Mucosa of gallbladder (tissue), 1 donor: ENCODE results near the gene BMF. TPM values are rescaled to one million over a fixed set of nuclear protein-coding genes. Genes with fewer than 3 reads are reported as not detected.
"Not testable (repeated sequence)": the region's sequence is repeated elsewhere in the genome, so short reads cannot be mapped to it uniquely, and the experiment has no call there.

Source experiments
- DNase-seq: peaks from one replicate; pipeline ENCODE4 v3.0.0-alpha.2; 2020; ENCODE audit warnings: low spot score
- total RNA-seq: library from RNA; stranded (reverse); gene quantifications from one replicate; pipeline ENCODE4 v1.2.1, GENCODE V29; 2021
- donor health status: DM: no; HTN: no; CAD: no.

BMF gene
- total RNA-seq, 1 donor from 2014 or later = 36.2 TPM

GRCh38 chr15:40128766-40129660 is 20.3 kb upstream of the BMF start:
- no peak for DNase-seq

- DNase-seq = no peak
These were observed 17.3 kb upstream of the BMF start for GRCh38 chr15:40125950-40126349.

GRCh38 chr15:40124807-40125285 is 16.2 kb upstream of the BMF start:
- DNase-seq = not testable (repeated sequence)

- DNase-seq = not testable (repeated sequence)
These were observed 15.7 kb upstream of the BMF start for GRCh38 chr15:40124333-40124732.

- DNase-seq = not testable (repeated sequence)
These were observed 15.2 kb upstream of the BMF start for GRCh38 chr15:40123863-40124262.

GRCh38 chr15:40122989-40123388 is 14.3 kb upstream of the BMF start:
- DNase-seq = not testable (repeated sequence)

GRCh38 chr15:40121911-40122638 is 13.4 kb upstream of the BMF start:
- no peak for DNase-seq

- no peak for DNase-seq
These were observed 9.8 kb upstream of the BMF start for GRCh38 chr15:40118473-40118872.

GRCh38 chr15:40115670-40116093 is 7.0 kb upstream of the BMF start:
- DNase-seq = peak; percentile 60

- DNase-seq = not testable (repeated sequence)
These were observed 6.4 kb upstream of the BMF start for GRCh38 chr15:40115106-40115505.

- no peak for DNase-seq
These were observed 5.5 kb upstream of the BMF start for GRCh38 chr15:40114218-40114617.

- DNase-seq = no peak
These were observed 4.1 kb upstream of the BMF start for GRCh38 chr15:40112789-40113188.

GRCh38 chr15:40111888-40112287 is 3.2 kb upstream of the BMF start:
- no peak for DNase-seq

- no peak for DNase-seq
These were observed 2.3 kb upstream of the BMF start for GRCh38 chr15:40110866-40111550.

GRCh38 chr15:40108061-40108854 is 421 bp downstream of the BMF start:
- peak; percentile 67 for DNase-seq

- DNase-seq = peak; percentile 78
These were observed 2.2 kb downstream of the BMF start for GRCh38 chr15:40106203-40107161.

GRCh38 chr15:40105517-40106202 is 3.0 kb downstream of the BMF start:
- DNase-seq = no peak

GRCh38 chr15:40104865-40105516 is 3.7 kb downstream of the BMF start:
- peak; percentile 91 for DNase-seq

GRCh38 chr15:40104296-40104864 is 4.3 kb downstream of the BMF start:
- no peak for DNase-seq
